MM.1S (cell line): ENCODE data around the gene C1QL2.

Experiments
- DNase-seq: peaks from one replicate; pipeline ENCODE4 v3.0.0-alpha.2; 2015
- H2AFZ ChIP-seq: fragments of 300-600 bp; sonication (generic); 2 replicates; pipeline ENCODE4 v1.6.0; 2016; ENCODE audit warnings: antibody characterized with exemption, low read length
- H3F3A ChIP-seq: fragments of 300-600 bp; sonication (generic); 2 replicates; pipeline ENCODE4 v1.6.1; 2016; ENCODE audit warnings: mild to moderate bottlenecking, antibody characterized with exemption, low read length, moderate library complexity, mixed read lengths; ENCODE audit not compliant: insufficient read depth
- H3K27ac ChIP-seq: fragments of 300-600 bp; sonication (generic); 2 replicates; pipeline ENCODE4 v1.5.1; 2016; ENCODE audit warnings: mild to moderate bottlenecking, low read length
- H3K27me3 ChIP-seq: fragments of 300-600 bp; sonication (generic); replicated peaks from 2 replicates; pipeline ENCODE4 v1.6.0; 2016; ENCODE audit warnings: low read length; ENCODE audit not compliant: insufficient read depth
- H3K36me3 ChIP-seq: fragments of 300-600 bp; sonication (generic); replicated peaks from 2 replicates; pipeline ENCODE4 v1.6.1; 2016; ENCODE audit warnings: mild to moderate bottlenecking, low read length, mixed read lengths; ENCODE audit not compliant: insufficient read depth
- H3K4me1 ChIP-seq: fragments of 300-600 bp; sonication (generic); 2 replicates; pipeline ENCODE4 v1.6.1; 2016; ENCODE audit warnings: low read length, mixed read lengths
- H3K4me2 ChIP-seq: fragments of 300-600 bp; sonication (generic); 2 replicates; pipeline ENCODE4 v1.6.0; 2016; ENCODE audit warnings: low read depth, low read length
- H3K4me3 ChIP-seq: fragments of 300-600 bp; sonication (generic); 2 replicates; pipeline ENCODE4 v1.5.1; 2016; ENCODE audit warnings: low read length, mixed read lengths
- H3K79me2 ChIP-seq: fragments of 300-600 bp; sonication (generic); 2 replicates; pipeline ENCODE4 v1.6.1; 2016; ENCODE audit warnings: mixed run types, low read length, mixed read lengths
- H3K9ac ChIP-seq: fragments of 300-600 bp; sonication (generic); 2 replicates; pipeline ENCODE4 v1.6.1; 2016; ENCODE audit warnings: low read length, mixed read lengths
- H3K9me2 ChIP-seq: fragments of 300-600 bp; sonication (generic); replicated peaks from 2 replicates; pipeline ENCODE4 v1.6.1; 2016; ENCODE audit warnings: mild to moderate bottlenecking, low read length, mixed read lengths; ENCODE audit not compliant: insufficient read depth
- H3K9me3 ChIP-seq: fragments of 300-600 bp; sonication (generic); replicated peaks from 2 replicates; pipeline ENCODE4 v1.6.1; 2016; ENCODE audit warnings: mild to moderate bottlenecking, low read length, mixed read lengths; ENCODE audit not compliant: insufficient read depth
- H4K20me1 ChIP-seq: fragments of 300-600 bp; sonication (generic); 2 replicates; pipeline ENCODE4 v1.6.1; 2016; ENCODE audit warnings: mild to moderate bottlenecking, low read length, moderate library complexity, mixed read lengths; ENCODE audit not compliant: insufficient read depth
- CTCF ChIP-seq: fragments of 300-600 bp; sonication (generic); IDR thresholded peaks from 2 replicates; pipeline ENCODE4 v1.5.1; 2016; ENCODE audit warnings: antibody characterized with exemption, low read length, mixed read lengths
- EZH2 ChIP-seq: fragments of 300-600 bp; sonication (generic); optimal IDR thresholded peaks from 2 replicates; pipeline ENCODE3; 2017; ENCODE audit warnings: low read depth, mild to moderate bottlenecking, antibody characterized with exemption, low read length, mixed read lengths
- EZH2phosphoT487 ChIP-seq: fragments of 300-600 bp; sonication (generic); IDR thresholded peaks from 2 replicates; pipeline ENCODE4 v1.6.1; 2018; ENCODE audit warnings: antibody characterized with exemption, low read length

C1QL2 gene

DNA sequence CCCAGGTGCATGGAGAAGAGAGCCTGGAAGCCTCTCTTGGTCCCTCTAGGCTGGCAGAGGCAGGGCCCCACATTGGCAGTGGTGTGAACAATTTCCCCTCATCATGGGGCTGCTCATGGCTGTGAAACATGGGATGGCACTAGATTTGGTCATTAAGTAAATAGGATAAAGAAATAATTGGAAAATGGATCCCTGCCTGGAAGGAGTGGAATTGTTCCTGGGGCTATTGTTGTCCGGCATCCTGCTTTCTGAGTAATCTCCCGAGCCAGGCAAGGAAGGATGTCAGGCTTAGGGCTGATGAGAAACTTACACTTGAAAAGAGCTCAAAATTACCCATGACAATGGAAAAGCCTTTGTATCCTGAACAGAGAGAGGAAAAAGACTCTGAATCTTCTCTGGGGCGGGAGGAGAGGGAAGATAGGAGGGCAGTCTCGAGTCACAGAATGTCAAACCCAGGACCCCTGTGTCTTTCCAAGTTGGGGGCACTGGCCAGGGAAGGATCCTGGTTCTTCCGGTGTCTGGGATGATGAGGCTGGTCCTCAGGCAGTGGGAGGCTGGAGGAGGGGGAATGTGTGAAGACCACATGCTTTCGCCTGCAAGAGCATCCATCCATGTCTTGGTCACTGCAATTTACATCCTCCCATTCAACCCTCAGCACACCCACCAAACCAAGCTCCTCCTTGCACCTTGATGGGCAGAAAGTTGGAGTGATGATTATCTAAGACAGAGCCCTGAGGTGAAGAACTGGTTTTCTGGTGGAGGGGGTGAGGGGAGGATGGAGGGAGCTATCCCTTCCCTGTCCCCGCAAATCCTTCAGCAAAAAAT lies 38.0 kb upstream of the C1QL2 start:
- H3K9me2 ChIP-seq, result no peaks in the 10 kb centered on the region
- H3K79me2 ChIP-seq, result no peaks in the 10 kb centered on the region
- H3F3A ChIP-seq, result no peaks in the 10 kb centered on the region
- H3K27ac ChIP-seq, result no peak overlapping the region
- H3K9ac ChIP-seq, result no peak overlapping the region
- H4K20me1 ChIP-seq, result no peaks in the 10 kb centered on the region
- H2AFZ ChIP-seq, result no peak overlapping the region
- no peaks in the 10 kb centered on the region for H3K36me3 ChIP-seq
- no peak for TF ChIP-seq EZH2
- TF ChIP-seq EZH2phosphoT487, result no peak
- TF ChIP-seq CTCF, result no peak
- no peaks in the 10 kb centered on the region for H3K9me3 ChIP-seq
- no peak overlapping the region for H3K4me2 ChIP-seq
- no peak overlapping the region for H3K4me3 ChIP-seq
- no peaks in the 10 kb centered on the region for H3K27me3 ChIP-seq
- DNase-seq, result no peak
- no peaks in the 10 kb centered on the region for H3K4me1 ChIP-seq

DNA sequence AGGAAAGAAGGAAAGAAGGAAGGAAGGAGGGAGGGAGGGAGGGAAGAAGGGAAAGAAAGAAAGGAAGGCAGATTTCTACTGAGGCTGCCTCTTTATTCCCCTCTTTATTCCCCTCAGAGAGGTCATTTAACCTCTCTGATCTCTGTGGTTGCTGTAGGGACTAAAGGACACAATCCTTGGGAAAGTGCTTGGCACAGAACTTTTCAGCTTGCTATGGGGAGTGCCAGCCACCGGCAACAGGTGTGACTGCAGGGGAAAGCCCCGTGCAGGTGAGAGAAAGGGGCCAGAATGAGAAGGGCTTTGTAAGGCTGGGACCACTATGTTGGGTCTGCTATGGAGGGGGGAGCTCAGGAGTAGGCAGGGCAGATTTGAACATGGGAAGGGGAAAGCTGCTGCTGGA lies 37.3 kb upstream of the C1QL2 start:
- Histone ChIP-seq H3K36me3 (no peaks in the 10 kb centered on the region), H3K79me2 (no peaks in the 10 kb centered on the region), H3K4me2 (no peak overlapping the region), H3K9me2 (no peaks in the 10 kb centered on the region), H3F3A (no peaks in the 10 kb centered on the region), H4K20me1 (no peaks in the 10 kb centered on the region), H3K27ac (no peak overlapping the region), H3K9ac (no peak overlapping the region), H3K4me1 (no peaks in the 10 kb centered on the region), H3K27me3 (no peaks in the 10 kb centered on the region), H2AFZ (no peak overlapping the region), H3K4me3 (no peak overlapping the region), H3K9me3 (no peaks in the 10 kb centered on the region)
- TF ChIP-seq CTCF (no peak), EZH2phosphoT487 (no peak), EZH2 (no peak)
- DNase-seq, result no peak

DNA sequence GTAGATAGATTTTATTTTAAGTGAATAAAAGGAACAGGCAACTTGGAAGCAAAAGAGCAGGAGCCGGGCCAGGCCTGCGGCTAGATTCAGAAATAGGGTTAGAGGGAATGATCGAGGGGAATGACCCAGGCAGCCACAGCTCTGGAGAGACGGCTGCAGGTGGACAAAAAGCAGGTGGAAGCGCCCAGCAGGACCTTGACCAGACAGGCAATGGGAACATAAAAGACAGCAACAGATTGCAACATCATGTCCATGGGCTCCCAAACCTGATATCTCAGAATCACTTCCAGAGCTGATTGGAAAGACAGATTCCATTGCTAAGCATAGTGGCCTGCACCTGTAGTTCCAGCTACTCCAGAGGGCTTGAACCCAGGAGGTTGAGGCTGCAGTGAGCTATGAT lies 36.5 kb upstream of the C1QL2 start:
- Histone ChIP-seq H3K4me2 (no peak overlapping the region), H4K20me1 (no peaks in the 10 kb centered on the region), H3K36me3 (no peaks in the 10 kb centered on the region), H3K9me3 (no peaks in the 10 kb centered on the region), H3K79me2 (no peaks in the 10 kb centered on the region), H3K9ac (no peak overlapping the region), H3K27ac (no peak overlapping the region), H3F3A (no peaks in the 10 kb centered on the region), H2AFZ (no peak overlapping the region), H3K9me2 (no peaks in the 10 kb centered on the region), H3K4me3 (no peak overlapping the region), H3K27me3 (no peaks in the 10 kb centered on the region), H3K4me1 (no peaks in the 10 kb centered on the region)
- TF ChIP-seq CTCF, result no peak
- no peak for TF ChIP-seq EZH2phosphoT487
- TF ChIP-seq EZH2, result no peak
- no peak for DNase-seq
